ENCODE data around the gene CSTPP1.

The CSTPP1 gene

DNA sequence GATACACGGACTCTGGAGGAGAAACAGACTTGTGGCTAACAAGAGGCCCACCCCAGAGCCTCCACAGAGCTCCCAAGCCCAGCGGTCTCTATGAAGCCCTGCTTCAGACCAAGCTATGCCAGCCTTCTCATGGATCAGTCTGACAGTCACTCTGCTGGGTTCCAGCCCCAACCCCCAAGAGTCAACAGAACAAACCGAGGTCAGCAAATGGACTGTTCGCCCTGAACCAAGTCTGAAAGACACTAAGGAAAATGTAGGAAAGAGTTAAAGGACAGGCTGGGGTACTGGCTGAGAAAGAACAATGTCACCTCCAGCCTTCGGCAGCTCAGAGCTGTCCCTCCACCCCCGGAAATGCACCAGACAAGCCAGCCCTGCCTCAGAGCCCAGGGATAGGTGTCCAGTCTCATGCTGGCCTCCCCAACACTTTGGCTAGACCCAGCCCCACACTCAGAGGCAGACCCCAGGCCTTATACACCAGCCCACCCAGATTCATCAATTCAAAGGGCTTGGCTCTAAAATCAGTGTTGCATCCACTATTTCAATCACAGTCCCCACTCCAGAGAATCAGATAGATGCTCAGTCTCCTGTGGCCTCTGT, 236.3 kb downstream of the CSTPP1 start:
- in situ Hi-C loops (cut with MboI; ENCODE audit: low sequenced_read_pairs) = loop anchor here (25.0 kb wide), 1 partner anchor 286 kb away; no protein-coding TSS in a partner anchor

DNA sequence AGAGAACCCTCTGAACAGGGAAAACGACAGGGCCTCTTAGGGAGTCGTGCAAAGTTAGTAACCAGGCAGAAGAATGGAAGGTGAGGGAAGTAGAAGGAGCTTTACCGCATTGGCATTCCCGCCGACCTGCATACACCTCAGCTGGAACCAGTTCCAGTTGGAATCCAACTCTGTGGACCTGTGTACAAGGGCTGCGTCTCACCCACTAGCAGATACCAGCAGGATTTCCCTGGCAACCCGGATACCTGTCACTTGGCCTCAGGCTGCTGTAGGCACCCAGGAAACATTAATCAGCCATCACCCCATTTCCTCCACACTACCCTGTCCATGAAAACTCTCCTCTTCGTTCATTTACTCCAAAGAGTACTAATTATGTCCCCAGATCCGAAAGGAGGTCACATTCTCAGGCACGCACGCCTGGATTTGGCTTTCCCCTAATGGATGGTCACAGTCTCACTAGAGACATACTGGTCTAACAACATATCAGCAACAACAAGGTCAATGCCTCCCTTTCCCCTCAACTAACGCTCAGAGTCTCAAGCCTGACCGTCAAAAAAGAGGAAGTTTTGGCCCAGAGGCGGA, 239.3 kb downstream of the CSTPP1 start:
- in situ Hi-C loops (cut with MboI; ENCODE audit: low sequenced_read_pairs) = no loop called here

DNA sequence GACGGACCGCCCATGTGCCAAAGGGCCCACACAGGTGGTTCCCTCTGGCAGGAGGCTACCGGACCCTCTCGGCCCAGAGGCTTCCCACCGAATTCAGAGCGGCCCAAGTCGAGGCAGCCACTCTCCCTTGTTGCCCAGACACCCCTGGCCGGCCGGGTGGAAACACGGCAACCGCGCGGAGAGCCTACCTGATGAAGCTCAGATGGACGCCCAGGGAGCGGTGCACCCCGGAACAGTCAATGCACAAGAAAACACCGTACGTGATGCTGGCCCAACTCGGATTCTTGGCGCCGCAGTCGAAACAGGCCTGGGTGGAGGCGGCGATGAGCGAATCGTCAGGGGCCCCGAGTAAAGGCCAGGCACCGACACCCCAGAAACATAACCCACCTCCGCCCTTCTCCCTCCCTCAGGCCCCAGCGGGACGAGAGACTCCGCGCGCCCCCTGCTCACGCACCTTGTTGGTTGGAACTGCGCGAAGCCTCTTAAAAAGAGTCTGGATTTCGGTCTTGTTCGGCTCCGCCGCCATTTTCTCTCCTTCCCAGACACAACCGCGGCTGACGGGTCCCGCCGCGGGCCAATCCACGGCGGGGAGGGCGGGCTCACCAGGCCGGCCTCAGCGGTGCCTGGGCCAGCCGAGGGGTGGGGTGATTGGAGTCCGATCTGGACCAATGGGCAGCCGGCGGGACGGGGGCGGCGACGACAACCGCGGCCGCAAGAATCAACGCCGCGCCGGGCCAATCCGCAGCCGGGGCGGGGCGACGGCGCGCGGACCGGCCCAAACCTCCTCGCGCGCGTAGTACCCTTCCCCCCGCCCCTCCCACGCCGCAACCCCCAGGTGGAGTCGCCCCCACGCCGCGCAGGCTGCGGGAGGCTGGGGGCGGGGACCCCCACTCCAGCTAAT, 240.0 kb downstream of the CSTPP1 start, which contains the start of gene ARFGAP2:
Gene ARFGAP2, minus strand, starts transcription at position 552 of the 901 bp plus-strand sequence. Its CDS starts 26 bp downstream, at position 526.
- in situ Hi-C loops (cut with MboI; ENCODE audit: low sequenced_read_pairs) = no loop called here

DNA sequence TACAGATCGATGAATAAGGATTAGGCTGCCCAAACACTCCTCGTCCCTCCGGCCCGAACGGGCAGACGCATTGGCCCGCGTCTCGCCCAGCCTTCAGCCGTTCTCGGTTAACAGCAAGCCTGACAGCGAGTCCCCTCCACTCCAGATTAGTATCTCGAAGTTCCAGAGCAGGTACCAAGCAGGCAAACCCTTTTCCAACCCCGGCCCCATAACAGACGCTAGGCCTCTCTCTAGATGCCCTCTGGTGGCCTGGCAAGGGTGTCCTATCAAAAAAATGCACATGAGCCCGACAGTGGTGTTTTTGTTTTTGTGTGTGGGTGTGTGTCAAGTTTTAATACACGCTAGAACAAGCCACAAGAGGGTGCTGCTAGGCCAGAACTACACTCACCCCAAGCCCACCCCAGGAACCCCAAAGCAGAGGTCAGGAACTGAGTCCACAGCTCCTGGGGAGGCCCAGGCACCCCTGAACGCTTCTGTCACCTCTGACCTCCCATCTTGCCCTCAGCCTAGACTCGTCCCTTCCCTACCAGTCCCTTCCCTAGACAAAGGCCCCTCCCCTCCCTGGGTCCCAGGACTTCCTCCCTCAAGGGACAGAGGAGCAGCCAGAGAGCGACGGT, 240.8 kb downstream of the CSTPP1 start:
- in situ Hi-C loops (cut with MboI; ENCODE audit: low sequenced_read_pairs) = no loop called here

DNA sequence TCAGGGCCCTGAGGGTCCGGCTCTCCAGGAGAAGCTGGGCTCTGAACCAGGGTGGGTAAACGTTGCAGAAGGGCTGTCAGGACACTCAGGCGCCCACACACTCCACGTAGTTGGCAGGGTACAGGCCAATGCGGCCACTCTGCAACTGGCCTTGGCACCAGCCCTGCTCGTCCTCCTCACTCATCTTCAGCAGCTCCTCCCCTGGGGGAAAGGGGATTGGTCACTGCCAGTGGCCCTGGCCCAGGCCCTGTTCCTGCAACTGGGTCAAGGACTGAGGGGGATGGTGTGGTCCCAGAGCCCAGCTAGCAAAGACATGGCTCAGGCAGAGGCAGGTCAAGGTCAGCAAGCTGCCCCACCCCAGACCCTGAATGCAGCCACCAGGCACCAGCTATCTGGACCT, 241.3 kb downstream of the CSTPP1 start:
- in situ Hi-C loops (cut with MboI; ENCODE audit: low sequenced_read_pairs) = no loop called here

DNA sequence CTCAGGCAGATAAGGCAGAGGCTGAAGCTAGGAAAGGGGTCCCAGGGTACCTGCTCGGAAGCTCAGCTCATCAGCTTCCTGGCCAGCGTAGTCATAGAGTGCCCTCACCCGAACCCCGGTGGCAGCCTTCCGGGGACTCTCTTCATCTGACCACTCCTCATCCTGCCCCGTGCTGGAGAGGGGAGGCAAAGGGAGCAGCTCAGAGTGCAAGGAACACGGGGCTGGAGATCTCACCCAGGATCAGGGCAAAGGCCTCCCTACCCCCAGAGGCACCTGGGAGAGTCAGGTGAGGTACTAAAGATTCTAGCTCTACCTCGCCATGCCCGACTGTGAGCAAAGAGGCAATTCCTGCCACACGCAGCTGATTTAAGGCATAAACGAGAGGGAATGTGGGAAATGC, 241.8 kb downstream of the CSTPP1 start:
- in situ Hi-C loops (cut with MboI; ENCODE audit: low sequenced_read_pairs) = no loop called here

DNA sequence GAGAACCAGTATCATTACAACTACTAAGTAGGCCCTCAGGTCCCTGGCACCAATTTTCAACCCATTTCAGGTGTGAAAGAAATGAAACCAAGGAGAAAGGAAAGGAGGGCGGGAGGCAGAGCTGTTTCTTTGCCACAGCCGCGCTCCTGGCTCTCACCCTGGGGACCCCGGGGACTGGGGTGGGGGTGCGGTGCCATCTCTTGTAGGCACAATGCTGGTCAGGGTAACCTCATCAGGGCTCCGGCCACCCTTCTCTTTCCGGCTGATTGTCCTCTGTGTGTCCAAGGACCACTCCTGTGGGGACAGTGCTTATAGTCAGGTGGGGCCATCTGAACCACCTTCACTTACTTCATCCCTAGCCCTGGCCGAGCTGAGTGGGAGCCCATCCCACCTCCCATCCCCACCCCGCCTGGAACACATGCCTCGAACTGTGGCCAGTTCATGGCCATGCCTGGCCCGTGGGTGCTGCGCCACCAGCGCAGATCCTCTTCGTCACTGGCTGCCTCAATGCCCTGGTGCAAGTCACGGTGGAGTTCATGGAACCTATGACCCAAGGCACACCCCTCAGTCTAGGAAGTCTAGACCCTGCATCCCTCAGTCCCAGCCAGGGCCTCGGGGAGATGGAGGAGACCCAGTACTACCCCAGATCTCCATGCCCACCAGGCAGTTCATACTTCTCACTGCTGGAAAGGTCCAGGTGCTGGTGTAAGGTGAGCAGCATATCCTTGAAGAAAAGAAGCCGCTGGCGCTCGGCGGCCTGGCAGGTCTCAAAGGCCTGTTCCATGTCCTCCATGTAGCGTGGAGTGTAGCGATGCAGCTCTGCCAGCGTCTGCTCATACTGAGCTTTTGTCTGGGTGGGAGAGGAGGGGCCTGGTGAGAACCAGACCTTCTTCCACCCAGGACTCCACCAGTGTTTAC, 242.4 kb downstream of the CSTPP1 start:
- in situ Hi-C loops (cut with MboI; ENCODE audit: low sequenced_read_pairs) = no loop called here

DNA sequence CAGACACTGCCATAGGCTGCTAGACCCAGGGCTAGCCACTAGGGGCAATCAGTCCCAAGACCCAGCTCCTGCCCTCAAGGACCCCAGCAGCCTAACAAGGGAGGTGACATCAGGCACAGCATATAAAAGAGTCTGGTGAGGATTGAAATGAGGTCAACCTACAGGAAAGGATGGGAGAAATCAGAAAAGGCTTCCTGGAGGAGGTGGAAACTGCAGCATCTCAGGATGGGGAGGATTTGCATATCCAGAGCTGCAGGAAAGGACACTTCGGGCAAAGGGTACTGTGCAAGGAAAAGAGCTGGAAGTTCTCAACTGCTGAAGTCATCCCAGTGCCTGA, 243.1 kb downstream of the CSTPP1 start:
- in situ Hi-C loops (cut with MboI; ENCODE audit: low sequenced_read_pairs) = no loop called here

DNA sequence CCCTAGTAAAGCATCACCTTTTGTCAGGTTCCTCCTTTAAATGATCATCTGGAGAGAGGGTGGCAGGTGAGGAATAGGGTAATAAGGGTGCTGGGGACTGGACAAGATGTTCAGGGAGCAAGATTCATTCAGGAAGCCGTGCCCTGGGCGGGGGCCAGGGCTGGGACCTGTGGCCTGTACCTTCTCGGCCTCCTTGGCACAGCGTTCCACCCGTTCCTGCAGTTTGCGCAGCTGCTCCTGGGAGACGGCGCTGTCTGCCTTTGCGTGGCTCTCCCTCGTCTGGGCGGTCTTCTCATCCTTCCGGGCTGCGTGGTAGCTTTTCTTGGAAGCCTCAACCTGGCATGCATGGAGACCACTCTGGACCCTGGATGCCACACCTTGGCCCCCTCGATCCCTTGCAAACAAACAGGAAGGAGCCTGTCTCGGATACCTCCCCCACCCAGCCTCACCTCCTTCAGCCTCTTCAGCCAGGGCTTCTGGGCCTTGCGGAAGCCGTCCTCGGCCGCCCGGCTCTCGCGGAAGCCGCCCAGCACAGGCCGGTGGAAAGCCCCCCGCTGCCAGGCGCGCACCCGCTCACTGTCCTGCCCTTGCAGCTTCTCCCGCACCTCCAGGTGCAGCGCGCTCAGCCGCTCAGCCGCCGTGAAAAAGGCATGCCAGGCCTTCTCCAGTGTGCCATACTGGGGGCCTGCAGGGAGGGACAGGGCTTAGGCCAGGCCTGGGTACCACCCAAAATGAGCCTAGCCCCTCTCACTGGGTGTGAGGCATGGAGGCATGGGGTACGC, 243.6 kb downstream of the CSTPP1 start:
- in situ Hi-C loops (cut with MboI; ENCODE audit: low sequenced_read_pairs) = no loop called here

DNA sequence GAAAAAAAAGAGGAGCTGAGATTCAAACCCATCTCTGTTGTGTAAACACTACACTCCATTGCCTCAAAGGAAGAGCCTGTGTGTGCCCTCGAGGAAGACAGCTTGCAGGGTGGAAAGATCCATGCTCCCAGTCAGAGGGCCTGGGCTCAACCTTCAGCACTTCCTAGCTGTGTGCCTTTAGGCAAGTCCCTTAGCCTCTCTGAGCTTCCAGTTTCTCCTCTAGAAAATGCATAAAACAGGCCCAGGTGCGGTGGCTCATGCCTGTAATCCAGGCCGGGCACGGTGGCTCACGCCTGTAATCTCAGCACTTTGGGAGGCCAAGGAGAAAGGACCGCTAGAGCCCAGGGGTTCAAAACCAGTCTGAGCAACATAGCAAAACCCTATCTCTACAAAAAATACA, 244.7 kb downstream of the CSTPP1 start:
- in situ Hi-C loops (cut with MboI; ENCODE audit: low sequenced_read_pairs) = no loop called here

DNA sequence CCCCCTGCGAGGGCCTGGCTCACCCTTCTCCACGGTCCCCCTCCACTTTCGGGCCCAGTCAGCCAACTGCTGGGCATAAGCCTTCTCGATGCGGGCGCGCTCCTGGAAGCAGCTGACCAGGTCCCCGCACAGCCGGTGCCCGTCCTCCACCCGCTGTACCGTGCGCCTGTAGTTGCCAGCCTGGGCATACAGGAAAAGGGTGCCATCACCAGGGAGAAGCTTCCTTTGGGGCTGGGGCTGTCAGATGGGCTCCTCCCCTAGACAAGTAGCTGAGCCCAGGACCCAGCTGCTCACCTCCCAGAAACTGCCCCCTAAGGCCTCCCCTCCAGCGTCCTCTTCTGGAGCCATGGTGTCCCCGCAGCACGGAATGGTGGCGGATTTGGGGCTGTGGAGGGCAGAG, 245.8 kb downstream of the CSTPP1 start:
- in situ Hi-C loops (cut with MboI; ENCODE audit: low sequenced_read_pairs) = no loop called here

DNA sequence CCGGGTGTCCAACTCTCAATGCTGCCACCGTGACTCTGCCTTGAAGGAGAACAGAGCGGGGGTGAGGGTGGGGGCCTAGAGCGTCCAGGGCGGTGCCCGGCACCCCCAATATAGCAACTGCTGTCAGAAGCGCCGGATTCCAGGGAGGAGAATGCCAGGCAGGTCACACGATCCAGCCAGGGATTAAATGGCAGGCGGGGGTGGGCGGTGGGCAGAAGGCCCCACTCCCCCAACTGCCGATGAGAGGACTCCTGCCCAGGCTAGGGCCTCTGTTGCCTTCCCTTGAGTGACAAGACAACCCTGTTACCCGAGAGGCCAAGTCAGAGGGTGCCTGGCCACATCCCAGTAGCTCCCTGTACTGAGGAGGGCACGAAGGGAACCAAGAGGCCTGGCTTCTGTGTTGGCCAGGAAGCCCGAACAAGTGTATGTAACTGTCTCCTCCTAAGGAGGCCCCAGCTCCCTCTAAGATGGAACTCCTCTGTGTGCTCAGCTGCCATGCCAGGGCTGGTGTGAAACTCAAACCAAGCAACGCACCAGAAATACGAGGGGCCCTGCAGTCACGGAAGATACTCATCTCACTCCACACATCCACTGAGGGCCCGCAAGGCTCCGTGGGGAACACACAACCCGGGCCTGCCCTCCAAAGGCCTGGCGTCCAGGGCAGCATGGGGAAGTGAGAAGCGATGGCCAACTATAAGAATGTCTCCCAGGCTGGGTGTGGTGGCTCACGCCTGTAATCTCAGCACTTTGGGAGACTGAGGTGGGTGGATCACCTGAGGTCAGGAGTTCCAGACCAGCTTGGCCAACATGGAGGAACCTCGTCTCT, 246.7 kb downstream of the CSTPP1 start:
- in situ Hi-C loops (cut with MboI; ENCODE audit: low sequenced_read_pairs) = no loop called here

DNA sequence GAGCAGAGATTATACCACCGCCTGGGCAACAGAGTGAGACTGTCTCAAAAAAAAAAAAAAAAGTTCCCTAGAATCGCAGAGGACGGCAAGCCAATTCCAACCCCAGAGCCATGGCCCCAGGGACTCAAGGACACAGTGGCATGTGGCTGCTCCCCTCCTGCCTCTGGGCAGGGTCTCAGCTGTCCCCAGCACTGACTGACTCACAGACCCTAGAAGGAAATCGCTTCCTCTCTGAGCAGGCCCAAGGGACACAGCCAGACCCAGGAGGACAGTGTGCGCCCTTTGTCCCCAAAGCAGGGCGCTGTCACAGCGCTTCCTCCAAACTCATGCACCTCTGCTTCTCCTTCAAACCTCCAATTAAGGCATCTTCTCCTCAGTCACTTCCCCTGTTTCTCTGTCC, 247.4 kb downstream of the CSTPP1 start:
- in situ Hi-C loops (cut with MboI; ENCODE audit: low sequenced_read_pairs) = no loop called here

DNA sequence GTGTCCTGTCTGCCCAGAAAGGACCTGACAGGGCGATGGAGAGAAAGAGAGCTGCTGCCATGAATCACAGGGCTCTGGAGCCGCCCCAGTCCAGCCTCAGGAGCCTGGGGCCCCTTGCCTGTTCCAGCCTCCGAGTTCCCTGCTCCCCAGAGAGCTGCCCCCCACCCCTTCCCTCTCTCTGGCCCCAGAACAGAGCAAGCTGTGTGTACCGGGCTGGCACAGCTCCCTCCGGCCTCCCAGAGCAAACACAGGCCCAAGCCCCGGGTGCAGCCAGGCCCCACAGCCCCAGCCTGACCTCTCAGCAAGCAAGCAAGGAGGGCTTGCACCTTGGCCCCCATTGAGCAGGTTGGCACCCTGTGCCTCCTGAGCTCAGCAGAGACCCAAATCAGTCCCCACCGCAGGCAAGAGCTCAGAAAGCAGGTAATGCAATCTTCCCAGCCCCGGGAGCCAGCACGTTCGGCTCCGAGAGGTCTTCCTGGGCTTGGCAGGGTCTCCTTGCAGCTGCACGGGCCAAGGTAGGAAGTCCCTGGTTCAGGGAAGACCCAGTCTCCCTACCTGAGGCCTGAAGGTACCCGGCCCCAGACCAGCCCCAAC, 248.2 kb downstream of the CSTPP1 start:
- in situ Hi-C loops (cut with MboI; ENCODE audit: low sequenced_read_pairs) = no loop called here

DNA sequence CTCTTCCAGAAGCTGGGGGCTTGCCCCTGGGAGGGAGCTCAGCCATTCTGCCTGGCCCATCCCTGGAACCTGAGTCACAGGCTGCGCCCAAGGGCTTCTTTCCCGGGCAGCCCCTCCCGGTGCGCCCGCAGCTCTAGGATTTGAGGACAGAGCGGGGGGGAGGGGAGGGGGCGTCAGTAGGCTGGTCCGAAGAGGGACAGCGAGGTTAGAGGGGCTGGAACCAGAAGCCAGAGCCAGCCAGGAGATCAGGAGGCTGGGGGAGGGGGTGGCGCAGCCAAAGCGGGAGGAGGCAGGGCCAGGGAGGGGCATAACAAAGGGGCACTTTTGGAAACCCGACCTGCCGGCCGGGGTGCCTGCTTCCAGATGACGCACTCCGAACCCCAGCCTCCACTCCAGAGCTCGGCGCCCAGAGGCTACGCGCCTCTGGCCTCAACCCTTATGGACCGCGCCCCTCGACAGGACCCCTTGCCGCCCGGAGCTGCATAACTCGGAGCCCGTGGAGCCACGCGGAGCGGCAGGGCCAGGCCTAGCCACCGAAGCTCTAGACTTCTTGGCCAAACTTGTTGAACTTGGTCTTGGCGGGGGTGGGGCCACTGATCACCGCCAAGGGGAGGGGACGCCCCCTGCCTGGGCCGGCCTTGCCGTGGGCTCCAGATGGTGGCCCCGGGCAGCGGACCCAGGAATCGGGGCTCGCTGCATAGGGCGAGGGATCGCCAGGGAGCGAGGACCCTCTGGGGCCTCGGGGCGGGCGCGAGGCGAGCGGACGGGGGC, 248.9 kb downstream of the CSTPP1 start:
- in situ Hi-C loops (cut with MboI; ENCODE audit: low sequenced_read_pairs) = no loop called here

DNA sequence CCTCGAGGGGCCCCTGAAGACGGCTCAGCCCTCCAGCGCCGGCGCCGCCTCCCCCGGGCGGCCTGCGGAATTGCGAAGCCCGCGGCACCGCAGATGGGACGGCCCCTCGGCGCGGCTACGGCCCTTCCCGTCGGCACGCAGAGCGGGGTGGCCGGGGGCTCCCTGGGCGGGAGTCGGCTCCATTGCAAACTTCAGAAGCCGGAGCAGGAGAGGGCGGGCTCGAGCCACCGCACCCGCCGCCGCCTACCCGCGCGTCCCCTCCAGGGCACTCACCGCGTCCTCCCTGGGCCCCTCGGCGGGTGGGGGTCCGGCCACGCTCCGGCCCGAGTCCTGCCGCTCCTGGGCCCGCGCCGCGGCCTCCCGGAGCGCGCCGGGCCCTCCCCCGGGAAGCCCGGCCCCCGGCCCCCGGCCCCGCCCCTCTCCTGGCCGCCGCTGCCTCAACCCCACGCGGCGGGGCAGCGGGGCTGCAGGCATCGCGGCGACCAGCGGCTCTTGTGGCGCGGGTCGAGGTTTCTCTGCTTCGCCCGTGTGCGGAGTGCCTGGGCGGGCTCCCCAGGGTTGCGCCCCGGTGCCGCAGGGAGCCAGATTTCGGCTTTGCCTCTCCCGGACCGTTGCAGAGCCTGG, 249.6 kb downstream of the CSTPP1 start, which contains the start of gene PACSIN3:
Gene PACSIN3, minus strand, starts transcription at position 359 of the 624 bp plus-strand sequence. CDS start 3,707 bp downstream, outside the sequence.
- in situ Hi-C loops (cut with MboI; ENCODE audit: low sequenced_read_pairs) = no loop called here
